8988T (cell line): ENCODE measurements around the gene COX6A2.
A peak's percentile ranks its signal among the peaks of the same experiment; 100 is the strongest.

Experiments
- DNase-seq: peaks from one replicate; pipeline ENCODE4 v3.0.0; 2011

COX6A2 gene

GRCh38 chr16:31407406-31407805, 20.8 kb downstream of the COX6A2 start:
- DNase-seq, result no peak

GRCh38 chr16:31404353-31405064, 23.7 kb downstream of the COX6A2 start:
- DNase-seq, result no peak

- no peak for DNase-seq
These were observed 24.4 kb downstream of the COX6A2 start for GRCh38 chr16:31403590-31404352.

- DNase-seq, result no peak
These were observed 25.5 kb downstream of the COX6A2 start for GRCh38 chr16:31402687-31403086.

GRCh38 chr16:31401436-31401835, 26.7 kb downstream of the COX6A2 start:
- DNase-seq, result no peak

GRCh38 chr16:31400191-31400590, 28.0 kb downstream of the COX6A2 start:
- DNase-seq, result no peak

GRCh38 chr16:31397701-31398100, 30.5 kb downstream of the COX6A2 start:
- no peak for DNase-seq

- no peak for DNase-seq
These were observed 31.0 kb downstream of the COX6A2 start for GRCh38 chr16:31397096-31397660.

GRCh38 chr16:31395647-31396046, 32.5 kb downstream of the COX6A2 start:
- no peak for DNase-seq

GRCh38 chr16:31393056-31393455, 35.1 kb downstream of the COX6A2 start, which contains the start of gene ITGAD:
Gene ITGAD (plus strand): TSS chr16:31393335. CDS start chr16:31393361, 26 bp downstream.
- DNase-seq, result no peak

GRCh38 chr16:31390504-31391041, 37.6 kb downstream of the COX6A2 start:
- DNase-seq, result no peak

GRCh38 chr16:31388535-31388934, 39.6 kb downstream of the COX6A2 start:
- no peak for DNase-seq

GRCh38 chr16:31386157-31386984, 41.8 kb downstream of the COX6A2 start:
- no peak for DNase-seq

GRCh38 chr16:31385680-31386079, 42.5 kb downstream of the COX6A2 start:
- no peak for DNase-seq

GRCh38 chr16:31382485-31383161, 45.5 kb downstream of the COX6A2 start:
- DNase-seq, result peak; percentile 66

GRCh38 chr16:31380201-31380600, 48.0 kb downstream of the COX6A2 start:
- no peak for DNase-seq
